Endothelial cell of umbilical vein (primary cell): Measurements from ENCODE around the gene DUOXA1. TPM values are rescaled to one million over a fixed set of nuclear protein-coding genes. Genes with fewer than 3 reads are reported as not detected.

ENCODE experiments used
- BruUV-seq: library from RNA; stranded (reverse); fragments of 400-500 nt; replicated peaks from 2 replicates; lab custom pipeline; 2021; lab: Mats Ljungman, UMichigan
- CTCF ChIA-PET: fragments of 300-600, 350-600 bp; sonication (Branson Sonifier 250); formaldehyde crosslinking; loops from one replicate; lab custom pipeline; 2021; ENCODE audit warnings: antibody characterized with exemption, inconsistent platforms; lab: Charles Lee
- POLR2A ChIA-PET: fragments of 300-600, 350-600 bp; sonication (Branson Sonifier 250); formaldehyde crosslinking; loops from one replicate; lab custom pipeline; 2021; ENCODE audit warnings: antibody characterized with exemption, inconsistent platforms; lab: Charles Lee
- DNase-seq: peaks from one replicate; pipeline ENCODE4 v3.0.0-alpha.2; 2011; ENCODE audit warnings: low read depth, low spot score
- FAIRE-seq: peaks from 2 replicates; lab custom pipeline; 2011; peaks lifted over from hg19 to GRCh38; lab: Jason Lieb, UNC
- H2AFZ ChIP-seq: 2 replicates; pipeline ENCODE4 v1.6.0; 2012; ENCODE audit warnings: low read depth, low read length, control low read depth, inconsistent platforms
- H3K27ac ChIP-seq: 2 replicates; pipeline ENCODE4 v1.5.1; 2011; ENCODE audit warnings: low read depth, mild to moderate bottlenecking, control low read depth, low read length, moderate library complexity; ENCODE audit not compliant: insufficient read depth
- H3K27me3 ChIP-seq, 2 experiments: 2 replicates each; pipeline versions ENCODE4 v1.6.0 to v1.6.1; 2011; ENCODE audit warnings: low read length in 2 of 2, mixed read lengths in 1 of 2; ENCODE audit not compliant: control insufficient read depth in 2 of 2, insufficient read depth in 2 of 2
- H3K36me3 ChIP-seq, 2 experiments: 2 replicates in 1 of 2; 3 replicates in 1 of 2; pipeline ENCODE4 v1.5.1; 2011; ENCODE audit warnings: low read length in 2 of 2, mild to moderate bottlenecking in 1 of 2, moderate library complexity in 1 of 2; ENCODE audit not compliant: control insufficient read depth in 2 of 2, insufficient read depth in 2 of 2; ENCODE audit errors: extremely low read depth in 1 of 2
- H3K4me1 ChIP-seq: 3 replicates; pipeline ENCODE4 v1.5.1; 2011; ENCODE audit warnings: mild to moderate bottlenecking, low read length; ENCODE audit not compliant: control insufficient read depth, insufficient read depth; ENCODE audit errors: extremely low read depth
- H3K4me2 ChIP-seq: 2 replicates; pipeline ENCODE4 v1.6.1; 2011; ENCODE audit warnings: low read length, control low read depth, mixed read lengths; ENCODE audit not compliant: insufficient read depth
- H3K4me3 ChIP-seq, 3 experiments: fragments of 200-600 bp in 1 of 3; sonication (generic), shearing (Covaris generic) in 1 of 3; replicated peaks in 1 of 3; 2 replicates each; pipeline ENCODE4 v1.5.1; 2011 to 2016; ENCODE audit warnings: control low read depth in 3 of 3, low read length in 3 of 3, mild to moderate bottlenecking in 2 of 3, inconsistent platforms in 1 of 3, low read depth in 1 of 3, moderate library complexity in 1 of 3; ENCODE audit not compliant: insufficient read depth in 1 of 3
- H3K79me2 ChIP-seq: 2 replicates; pipeline ENCODE4 v1.6.0; 2012; ENCODE audit warnings: low read length, inconsistent platforms; ENCODE audit not compliant: control insufficient read depth, insufficient read depth
- H3K9ac ChIP-seq: replicated peaks from 2 replicates; pipeline ENCODE3; 2011; ENCODE audit warnings: low read length, control low read depth; ENCODE audit not compliant: insufficient read depth; ENCODE audit errors: extremely low read depth
- H3K9me1 ChIP-seq: replicated peaks from 3 replicates; pipeline ENCODE4 v1.6.0; 2011; ENCODE audit warnings: mild to moderate bottlenecking, low read length; ENCODE audit not compliant: control insufficient read depth, insufficient read depth; ENCODE audit errors: extremely low read depth
- H3K9me3 ChIP-seq: replicated peaks from 2 replicates; pipeline ENCODE4 v1.5.1; 2012; ENCODE audit warnings: low read length, inconsistent platforms; ENCODE audit not compliant: control insufficient read depth, insufficient read depth
- H4K20me1 ChIP-seq: replicated peaks from 2 replicates; pipeline ENCODE3; 2011; ENCODE audit warnings: mild to moderate bottlenecking, low read length; ENCODE audit not compliant: control insufficient read depth, insufficient read depth; ENCODE audit errors: extremely low read depth
- FOS ChIP-seq: IDR thresholded peaks from 2 replicates; pipeline ENCODE4 v1.6.1; 2011; ENCODE audit warnings: mild to moderate bottlenecking, low read length, moderate library complexity, borderline replicate concordance; ENCODE audit not compliant: insufficient read depth
- MYC ChIP-seq: IDR thresholded peaks from one replicate; pipeline ENCODE4 v1.6.1; 2011; ENCODE audit warnings: mild to moderate bottlenecking, low read depth, low read length
- POLR2A ChIP-seq: IDR thresholded peaks from 2 replicates; pipeline ENCODE4 v1.6.1; 2012; ENCODE audit warnings: low read depth, mild to moderate bottlenecking, control low read depth, low read length
- POLR2AphosphoS5 ChIP-seq: IDR thresholded peaks from 2 replicates; pipeline ENCODE4 v1.6.1; 2012; ENCODE audit warnings: low read depth, mild to moderate bottlenecking, control low read depth, low read length, moderate library complexity; ENCODE audit not compliant: insufficient read depth
- dilution Hi-C: fragments of 300-500 bp; cut with MboI; formaldehyde crosslinking; loops from one replicate; pipeline ENCODE4 v1.15.0; 2019; ENCODE audit warnings: low sequenced_read_pairs; ENCODE audit not compliant: extremely low pct_ligation_motif_present
- intact Hi-C: fragments of 100-400 bp; cut with micrococcal nuclease; formaldehyde crosslinking; loops from one replicate; pipeline ENCODE4 v1.10.0; 2022
- polyA plus RNA-seq, 4 experiments: library from polyadenylated mRNA; depleted of rRNA in 3 of 4; stranded (reverse) in 3 of 4; unstranded in 1 of 4; fragments of >200 nt; gene quantifications; 2 replicates each; pipeline versions ENCODE4 v1.2.1 to v1.2.3, GENCODE V29; 2011 to 2012; ENCODE audit warnings: missing spikeins in 1 of 4
- total RNA-seq: library from RNA; stranded (reverse); gene quantifications from 2 replicates; pipeline ENCODE4 v1.2.3, GENCODE V29; 2021
- TF ChIP-seq, protein P1 (sequence below): IDR thresholded peaks from 2 replicates; pipeline ENCODE4 v1.6.1; 2011; ENCODE audit not compliant: insufficient read depth, insufficient read length
- TF ChIP-seq, protein P2 (sequence below), 2 donors: IDR thresholded peaks; 1 replicate in 1 of 2; 2 replicates in 1 of 2; pipeline ENCODE4 v1.5.1; 2011; ENCODE audit warnings: low read length in 2 of 2, mild to moderate bottlenecking in 2 of 2, moderate library complexity in 2 of 2, control low read depth in 1 of 2, inconsistent platforms in 1 of 2, low read depth in 1 of 2; ENCODE audit not compliant: insufficient read depth in 1 of 2; ENCODE audit errors: extremely low read depth in 1 of 2

Gene DUOXA1
- total and polyA plus RNA-seq, 2 donors (not counting 3 experiments of a cell fraction or from before 2014, with no cell fraction given), result 0.07 TPM; not detected in 1

GRCh38 chr15:45163508-45163856, 33.8 kb upstream of the DUOXA1 start:
- POLR2A ChIA-PET, result interaction anchor here (0.9 kb wide), 1 partner anchor 34 kb away, joined by 4 read pairs; no protein-coding TSS in a partner anchor
- dilution Hi-C loops, result no loop called here
- Histone ChIP-seq H3K36me3 (no peaks in the 10 kb centered on the region), H4K20me1 (no peaks in the 10 kb centered on the region), H3K9ac (no peak overlapping the region), H3K9me1 (no peaks in the 10 kb centered on the region), H3K9me3 (no peaks in the 10 kb centered on the region), H3K4me1 (peaks cover 3% of the 10 kb centered on the region), H3K79me2 (no peaks in the 10 kb centered on the region), H3K4me2 (no peak overlapping the region), H2AFZ (no peak overlapping the region), H3K4me3 (no peak overlapping the region), H3K27ac (no peak overlapping the region), H3K27me3 (no peaks in the 10 kb centered on the region)
- TF ChIP-seq POLR2AphosphoS5 (no peak), POLR2A (no peak), MYC (no peak), FOS (no peak)
- TF ChIP-seq, protein P1, sequence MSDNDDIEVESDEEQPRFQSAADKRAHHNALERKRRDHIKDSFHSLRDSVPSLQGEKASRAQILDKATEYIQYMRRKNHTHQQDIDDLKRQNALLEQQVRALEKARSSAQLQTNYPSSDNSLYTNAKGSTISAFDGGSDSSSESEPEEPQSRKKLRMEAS, result no peak
- no peak for FAIRE-seq
- intact Hi-C loops, result loop anchor here (1.0 kb wide), 5 partner anchors 35 to 451 kb away; no protein-coding TSS in a partner anchor
- no peak for DNase-seq
- CTCF ChIA-PET, result interaction anchor here (0.6 to 4.2 kb wide), 40 partner anchors 8 to 477 kb away, joined by 3 to 98 read pairs (median 6); partner anchors contain the start of genes GATM and SHF
- no TSS peak for BruUV-seq

DNA sequence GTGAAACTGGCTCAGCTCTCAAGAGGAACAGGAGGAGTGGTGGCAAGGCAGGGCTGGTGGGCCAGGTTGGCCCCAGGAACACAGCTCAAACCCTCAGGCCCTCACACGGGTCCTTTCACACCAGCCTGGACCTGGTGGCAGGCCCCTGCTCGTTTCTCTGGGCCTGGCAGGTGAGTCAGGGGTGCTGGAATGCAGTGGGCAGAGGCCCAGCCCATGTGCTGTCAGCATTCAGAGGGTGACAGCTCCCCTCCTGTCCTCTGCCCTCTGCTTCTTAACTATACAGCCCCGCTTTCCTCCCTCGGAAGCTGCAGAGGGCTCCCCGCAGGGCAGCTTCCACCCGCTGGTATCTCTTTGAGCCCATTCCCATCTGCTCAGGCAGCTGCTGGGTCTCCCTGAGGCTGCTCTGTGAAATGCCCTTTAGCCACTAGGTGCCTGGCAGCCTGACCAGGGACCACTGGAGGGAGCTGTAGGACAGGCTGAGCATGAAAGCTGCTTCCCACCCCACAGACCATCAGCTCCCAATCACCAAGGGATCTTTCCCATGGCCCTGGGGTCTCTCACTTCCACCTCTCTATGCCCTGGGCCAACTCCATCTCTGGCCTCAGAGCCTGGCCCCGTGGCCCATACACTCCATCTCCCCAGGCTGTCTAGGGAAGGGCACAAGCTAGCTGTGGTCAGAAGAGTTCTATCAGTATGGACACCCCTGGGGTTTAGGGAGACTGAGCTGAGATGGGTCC, 33.3 kb upstream of the DUOXA1 start:
- no peaks in the 10 kb centered on the region for H3K27me3 ChIP-seq
- CTCF ChIA-PET, result interaction anchor here (0.6 to 4.2 kb wide), 45 partner anchors 9 to 477 kb away, joined by 3 to 98 read pairs (median 6); partner anchors contain the start of genes GATM and SHF
- peak; percentile 82 for DNase-seq
- peak; percentile 94 for FAIRE-seq
- H3K79me2 ChIP-seq, result no peaks in the 10 kb centered on the region
- no peaks in the 10 kb centered on the region for H3K36me3 ChIP-seq
- no peak overlapping the region for H3K4me2 ChIP-seq
- no peak overlapping the region for H3K9ac ChIP-seq
- H2AFZ ChIP-seq, result no peak overlapping the region
- intact Hi-C loops (loop anchor here (1.0 kb wide), 5 partner anchors 35 to 451 kb away; no protein-coding TSS in a partner anchor), dilution Hi-C loops (no loop called here)
- no TSS peak for BruUV-seq
- H3K9me1 ChIP-seq, result no peaks in the 10 kb centered on the region
- H3K4me3 ChIP-seq, result no peak overlapping the region
- H3K27ac ChIP-seq, result no peak overlapping the region
- H3K4me1 ChIP-seq, result peaks cover 3% of the 10 kb centered on the region
- no peaks in the 10 kb centered on the region for H4K20me1 ChIP-seq
- POLR2A ChIA-PET, result interaction anchor here (0.6 to 1.2 kb wide), 3 partner anchors 9 to 239 kb away, joined by 3 to 4 read pairs (median 3); a partner anchor contains a TSS
- no peaks in the 10 kb centered on the region for H3K9me3 ChIP-seq
- no peak for TF ChIP-seq POLR2A
- TF ChIP-seq, protein P2, sequence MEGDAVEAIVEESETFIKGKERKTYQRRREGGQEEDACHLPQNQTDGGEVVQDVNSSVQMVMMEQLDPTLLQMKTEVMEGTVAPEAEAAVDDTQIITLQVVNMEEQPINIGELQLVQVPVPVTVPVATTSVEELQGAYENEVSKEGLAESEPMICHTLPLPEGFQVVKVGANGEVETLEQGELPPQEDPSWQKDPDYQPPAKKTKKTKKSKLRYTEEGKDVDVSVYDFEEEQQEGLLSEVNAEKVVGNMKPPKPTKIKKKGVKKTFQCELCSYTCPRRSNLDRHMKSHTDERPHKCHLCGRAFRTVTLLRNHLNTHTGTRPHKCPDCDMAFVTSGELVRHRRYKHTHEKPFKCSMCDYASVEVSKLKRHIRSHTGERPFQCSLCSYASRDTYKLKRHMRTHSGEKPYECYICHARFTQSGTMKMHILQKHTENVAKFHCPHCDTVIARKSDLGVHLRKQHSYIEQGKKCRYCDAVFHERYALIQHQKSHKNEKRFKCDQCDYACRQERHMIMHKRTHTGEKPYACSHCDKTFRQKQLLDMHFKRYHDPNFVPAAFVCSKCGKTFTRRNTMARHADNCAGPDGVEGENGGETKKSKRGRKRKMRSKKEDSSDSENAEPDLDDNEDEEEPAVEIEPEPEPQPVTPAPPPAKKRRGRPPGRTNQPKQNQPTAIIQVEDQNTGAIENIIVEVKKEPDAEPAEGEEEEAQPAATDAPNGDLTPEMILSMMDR (IDR thresholded peaks at IDR 0.05; ENCODE audit: extremely low read depth in 1 of 2, insufficient read depth in 1 of 2, low read depth in 1 of 2, low read length in 2 of 2), result peak; percentile 91 to 96
